Omental fat pad (tissue), 4 donors: ENCODE results near the gene DOK3. TPM values are rescaled to one million over a fixed set of nuclear protein-coding genes. Genes with fewer than 3 reads are reported as not detected.

Experiments used
- ATAC-seq: fragments of 150-250 bp; one replicate; pipeline ENCODE4 v1.9.1; 2016; ENCODE audit warnings: mild to moderate bottlenecking, moderate library complexity; ENCODE audit not compliant: low FRiP score
- DNase-seq: peaks from one replicate; pipeline ENCODE4 v3.0.0-alpha.2; 2019; ENCODE audit warnings: low spot score
- CTCF ChIP-seq, 3 donors: fragments of 450-650 bp; IDR thresholded peaks; one replicate each; pipeline ENCODE4 v1.5.1; 2016 to 2017; ENCODE audit warnings: antibody characterized with exemption in 3 of 3, mild to moderate bottlenecking in 3 of 3, moderate library complexity in 2 of 3
- total RNA-seq, 4 donors: library from RNA; depleted of rRNA; stranded (reverse); fragments of >200 nt; gene quantifications; one replicate each; pipeline ENCODE4 v1.1.0, GENCODE V29; 2016

The DOK3 gene
- total RNA-seq, 4 donors from 2014 or later = 7.4 to 41.0 (median 16.3) TPM

- no peak for ATAC-seq
- DNase-seq = no peak
- TF ChIP-seq CTCF (IDR thresholded peaks at IDR 0.05) = no peak
Measured at GRCh38 chr5:177474846-177475562, 34.6 kb downstream of the DOK3 start.

GRCh38 chr5:177474002-177474476 is 35.6 kb downstream of the DOK3 start:
- no peak for TF ChIP-seq CTCF (IDR thresholded peaks at IDR 0.05)
- DNase-seq (no peak), ATAC-seq (no peak)

- no peak for TF ChIP-seq CTCF (IDR thresholded peaks at IDR 0.05)
- no peak for DNase-seq
Measured at GRCh38 chr5:177473443-177474001, 36.1 kb downstream of the DOK3 start, which contains the start of gene DBN1. TSS of gene DBN1 (minus strand) at chr5:177473634. CDS start at chr5:177473521, 113 bp downstream.

GRCh38 chr5:177472460-177473442 is 36.9 kb downstream of the DOK3 start:
- DNase-seq (no peak), ATAC-seq (peak; percentile 39)
- no peak for TF ChIP-seq CTCF (IDR thresholded peaks at IDR 0.05)

More at GRCh38 chr5:177473443-177474001, 36.1 kb downstream of the DOK3 start, which contains the start of gene DBN1:
- ATAC-seq = peak; percentile 61

- no peak for TF ChIP-seq CTCF (IDR thresholded peaks at IDR 0.05)
- DNase-seq (no peak), ATAC-seq (no peak)
Measured at GRCh38 chr5:177471610-177472356, 37.8 kb downstream of the DOK3 start.
